H1 (cell line): ENCODE data around the gene DDA1. TPM values are rescaled to one million over a fixed set of nuclear protein-coding genes. Genes with fewer than 3 reads are reported as not detected.

ENCODE experiments used
- BCL11A ChIP-seq, 2 experiments: IDR thresholded peaks; one replicate each; pipeline ENCODE4 v1.6.1; 2011; ENCODE audit warnings: low read depth in 2 of 2, low read length in 2 of 2, mild to moderate bottlenecking in 2 of 2
- CBX5 ChIP-seq: fragments of 300-800, 300-1000 bp; sonication (generic); IDR thresholded peaks from 2 replicates; pipeline ENCODE4 v1.7.1; 2016; ENCODE audit warnings: antibody characterized with exemption, low read length, low read depth
- CEBPB ChIP-seq: IDR thresholded peaks from 2 replicates; pipeline ENCODE4 v1.6.1; 2012; ENCODE audit warnings: low read depth, low read length
- CHD2 ChIP-seq: IDR thresholded peaks from 2 replicates; pipeline ENCODE4 v1.6.1; 2012; ENCODE audit warnings: low read length, improper control_type of control experiment
- EGR1 ChIP-seq: IDR thresholded peaks from 2 replicates; pipeline ENCODE4 v1.6.1; 2011; ENCODE audit warnings: low read depth, low read length, borderline replicate concordance
- KDM1A ChIP-seq: fragments of 200-600, 300-600 bp; sonication (generic); IDR thresholded peaks from 2 replicates; pipeline ENCODE4 v1.7.1; 2016; ENCODE audit warnings: mild to moderate bottlenecking, low read length, borderline replicate concordance
- KDM4A ChIP-seq: IDR thresholded peaks from one replicate; pipeline ENCODE4 v1.7.1; 2012; ENCODE audit warnings: low read depth, mild to moderate bottlenecking, moderate library complexity, low read length, inconsistent platforms; ENCODE audit not compliant: severe bottlenecking
- KDM5A ChIP-seq: fragments of 200-600 bp; IDR thresholded peaks from 2 replicates; pipeline ENCODE4 v1.7.1; 2012; ENCODE audit warnings: mild to moderate bottlenecking, low read length, inconsistent platforms, mixed read lengths
- NANOG ChIP-seq: IDR thresholded peaks from 2 replicates; pipeline ENCODE4 v1.6.1; 2011; ENCODE audit warnings: low read length, low read depth, mild to moderate bottlenecking, inconsistent platforms; ENCODE audit not compliant: insufficient read depth, poor library complexity, severe bottlenecking
- NRF1 ChIP-seq: IDR thresholded peaks from 2 replicates; pipeline ENCODE4 v1.6.1; 2011; ENCODE audit warnings: mild to moderate bottlenecking, low read depth, low read length, improper control_type of control experiment
- POLR2AphosphoS5 ChIP-seq: IDR thresholded peaks from 2 replicates; pipeline ENCODE4 v1.6.1; 2011; ENCODE audit warnings: low read depth, low read length
- POU5F1 ChIP-seq: IDR thresholded peaks from 2 replicates; pipeline ENCODE4 v1.6.1; 2011; ENCODE audit warnings: low read depth, mild to moderate bottlenecking, low read length, moderate library complexity
- RBBP5 ChIP-seq: IDR thresholded peaks from 2 replicates; pipeline ENCODE4 v1.7.1; 2012; ENCODE audit warnings: low read depth, mild to moderate bottlenecking, inconsistent platforms, low read length, moderate library complexity, borderline replicate concordance
- SAP30 ChIP-seq: fragments of 300-600 bp; sonication (generic); IDR thresholded peaks from 2 replicates; pipeline ENCODE4 v1.7.1; 2012; ENCODE audit warnings: low read length, moderate library complexity, mild to moderate bottlenecking, inconsistent platforms; ENCODE audit not compliant: insufficient read depth, insufficient replicate concordance
- SP1 ChIP-seq: IDR thresholded peaks from 2 replicates; pipeline ENCODE4 v1.6.1; 2011; ENCODE audit warnings: low read depth, low read length
- SUZ12 ChIP-seq: fragments of 200-600 bp; sonication (generic); IDR thresholded peaks from 2 replicates; pipeline ENCODE4 v1.6.1; 2012; ENCODE audit warnings: mild to moderate bottlenecking, inconsistent platforms, low read length, moderate library complexity, mixed read lengths
- YY1 ChIP-seq: IDR thresholded peaks from 2 replicates; pipeline ENCODE4 v1.6.1; 2011; ENCODE audit warnings: low read depth, mild to moderate bottlenecking, low read length
- ZNF274 ChIP-seq: IDR thresholded peaks from 2 replicates; pipeline ENCODE4 v1.7.0; 2012; ENCODE audit warnings: low read length, borderline replicate concordance; ENCODE audit errors: extremely low read depth
- polyA plus RNA-seq, 7 experiments: library from polyadenylated mRNA; depleted of rRNA in 3 of 7; stranded (reverse) in 5 of 7; unstranded in 2 of 7; fragments of >200 nt in 5 of 7; fragments of 200-250 nt in 2 of 7; gene quantifications; 1 replicate in 5 of 7; 2 replicates in 1 of 7; 4 replicates in 1 of 7; pipeline versions ENCODE4 v1.2.1 to v1.2.3, GENCODE V29; 2011 to 2013; ENCODE audit warnings: missing spikeins in 2 of 7, mixed read lengths in 2 of 7
- total RNA-seq: library from RNA; stranded (reverse); fragmentation: NEBNext Ultra II Directional; extraction: Animal tissue kit (Norgen Biotek cat#: 25700); gene quantifications from 2 replicates; pipeline ENCODE4 v1.2.1, GENCODE V29; 2021
- TF ChIP-seq, protein P1 (sequence below): IDR thresholded peaks from 2 replicates; pipeline ENCODE4 v1.6.1; 2012; ENCODE audit warnings: inconsistent platforms
- TF ChIP-seq, protein P2 (sequence below): IDR thresholded peaks from 2 replicates; pipeline ENCODE4 v1.6.1; 2012; ENCODE audit warnings: inconsistent platforms
- TF ChIP-seq, protein P3 (sequence below), 3 experiments: IDR thresholded peaks; 1 replicate in 2 of 3; 2 replicates in 1 of 3; pipeline versions ENCODE4 v1.5.1 to v1.6.1; 2011; ENCODE audit warnings: low read length in 3 of 3, mild to moderate bottlenecking in 3 of 3, inconsistent platforms in 2 of 3, low read depth in 1 of 3, moderate library complexity in 1 of 3; ENCODE audit not compliant: insufficient read depth in 1 of 3; ENCODE audit errors: control extremely low read depth in 1 of 3

DDA1 gene
- total and polyA plus RNA-seq, 2 of the 8 experiments (the other 6 are each of a cell fraction or from before 2014, with no cell fraction given): 29.2 to 34.5 TPM

DNA sequence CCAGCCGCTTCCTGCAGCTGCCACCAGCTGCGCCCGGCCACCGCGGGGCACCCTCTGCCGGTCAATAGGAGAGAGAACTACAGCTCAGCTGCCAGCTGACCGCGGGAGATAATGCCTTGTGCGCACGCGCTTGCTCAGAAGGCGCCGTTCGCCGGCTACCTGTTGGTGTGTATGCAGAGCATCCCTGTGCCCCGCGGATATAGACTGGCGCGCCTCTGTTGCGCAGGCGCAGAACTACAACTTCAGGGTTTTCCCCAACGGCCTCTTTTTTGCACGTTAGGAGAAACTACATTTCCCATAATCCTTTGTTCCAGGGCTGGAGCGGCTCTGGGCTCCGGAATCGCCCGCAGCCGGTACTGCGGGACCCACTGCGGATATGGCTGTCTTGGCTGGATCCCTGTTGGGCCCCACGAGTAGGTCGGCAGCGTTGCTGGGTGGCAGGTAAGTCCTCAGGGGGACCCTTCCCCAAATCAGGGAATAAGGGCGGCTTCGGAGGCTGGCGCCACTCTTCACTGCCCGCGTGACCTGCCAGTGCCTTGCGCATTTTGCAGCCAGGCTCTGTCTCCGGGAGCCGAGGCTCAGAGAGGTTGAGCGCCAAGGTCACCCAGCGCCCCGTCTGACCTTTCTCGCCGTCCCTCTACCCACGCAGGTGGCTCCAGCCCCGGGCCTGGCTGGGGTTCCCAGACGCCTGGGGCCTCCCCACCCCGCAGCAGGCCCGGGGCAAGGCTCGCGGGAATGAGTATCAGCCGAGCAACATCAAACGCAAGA lies 3.7 kb upstream of the DDA1 start, which contains the start of gene MRPL34 (continued):
- TF ChIP-seq YY1: 0 out of 2 replicates have a peak, but pooled peaks have one; percentile 76
- TF ChIP-seq KDM1A: no peak
- TF ChIP-seq SUZ12: no peak
- TF ChIP-seq, protein P1, sequence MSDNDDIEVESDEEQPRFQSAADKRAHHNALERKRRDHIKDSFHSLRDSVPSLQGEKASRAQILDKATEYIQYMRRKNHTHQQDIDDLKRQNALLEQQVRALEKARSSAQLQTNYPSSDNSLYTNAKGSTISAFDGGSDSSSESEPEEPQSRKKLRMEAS: peak; percentile 85
- TF ChIP-seq CBX5: no peak
- no peak for TF ChIP-seq ZNF274
- TF ChIP-seq NRF1: peak; percentile 92
- no peak for TF ChIP-seq CEBPB
- TF ChIP-seq, protein P2, sequence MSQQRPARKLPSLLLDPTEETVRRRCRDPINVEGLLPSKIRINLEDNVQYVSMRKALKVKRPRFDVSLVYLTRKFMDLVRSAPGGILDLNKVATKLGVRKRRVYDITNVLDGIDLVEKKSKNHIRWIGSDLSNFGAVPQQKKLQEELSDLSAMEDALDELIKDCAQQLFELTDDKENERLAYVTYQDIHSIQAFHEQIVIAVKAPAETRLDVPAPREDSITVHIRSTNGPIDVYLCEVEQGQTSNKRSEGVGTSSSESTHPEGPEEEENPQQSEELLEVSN: peak; percentile 78; the same call in 1 of the 2 replicates
- TF ChIP-seq, protein P3, sequence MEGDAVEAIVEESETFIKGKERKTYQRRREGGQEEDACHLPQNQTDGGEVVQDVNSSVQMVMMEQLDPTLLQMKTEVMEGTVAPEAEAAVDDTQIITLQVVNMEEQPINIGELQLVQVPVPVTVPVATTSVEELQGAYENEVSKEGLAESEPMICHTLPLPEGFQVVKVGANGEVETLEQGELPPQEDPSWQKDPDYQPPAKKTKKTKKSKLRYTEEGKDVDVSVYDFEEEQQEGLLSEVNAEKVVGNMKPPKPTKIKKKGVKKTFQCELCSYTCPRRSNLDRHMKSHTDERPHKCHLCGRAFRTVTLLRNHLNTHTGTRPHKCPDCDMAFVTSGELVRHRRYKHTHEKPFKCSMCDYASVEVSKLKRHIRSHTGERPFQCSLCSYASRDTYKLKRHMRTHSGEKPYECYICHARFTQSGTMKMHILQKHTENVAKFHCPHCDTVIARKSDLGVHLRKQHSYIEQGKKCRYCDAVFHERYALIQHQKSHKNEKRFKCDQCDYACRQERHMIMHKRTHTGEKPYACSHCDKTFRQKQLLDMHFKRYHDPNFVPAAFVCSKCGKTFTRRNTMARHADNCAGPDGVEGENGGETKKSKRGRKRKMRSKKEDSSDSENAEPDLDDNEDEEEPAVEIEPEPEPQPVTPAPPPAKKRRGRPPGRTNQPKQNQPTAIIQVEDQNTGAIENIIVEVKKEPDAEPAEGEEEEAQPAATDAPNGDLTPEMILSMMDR (IDR thresholded peaks at IDR 0.05; ENCODE audit: control extremely low read depth in 1 of 3, insufficient read depth in 1 of 3, low read depth in 1 of 3, low read length in 3 of 3): peak; percentile 67 to 88 (median 81)
- peak; percentile 88 for TF ChIP-seq POLR2AphosphoS5
- no peak for TF ChIP-seq EGR1
- no peak for TF ChIP-seq NANOG
- TF ChIP-seq CHD2: peak; percentile 41; the same call in 1 of the 2 replicates
- no peak for TF ChIP-seq BCL11A (IDR thresholded peaks at IDR 0.05; ENCODE audit: low read depth in 2 of 2, low read length in 2 of 2)
- no peak for TF ChIP-seq POU5F1
- TF ChIP-seq SP1: peak; percentile 61; the same call in 1 of the 2 replicates
- TF ChIP-seq KDM5A: no peak
- peak; percentile 67 for TF ChIP-seq KDM4A
- TF ChIP-seq RBBP5: peak; percentile 26; the same call in 1 of the 2 replicates
- TF ChIP-seq SAP30: peak; percentile 74
